ENCODE data around the gene FNIP2. TPM values are rescaled to one million over a fixed set of nuclear protein-coding genes. Genes with fewer than 3 reads are reported as not detected.

Gene FNIP2
- total RNA-seq, 1 donor from 2014 or later = 30.5 TPM

DNA sequence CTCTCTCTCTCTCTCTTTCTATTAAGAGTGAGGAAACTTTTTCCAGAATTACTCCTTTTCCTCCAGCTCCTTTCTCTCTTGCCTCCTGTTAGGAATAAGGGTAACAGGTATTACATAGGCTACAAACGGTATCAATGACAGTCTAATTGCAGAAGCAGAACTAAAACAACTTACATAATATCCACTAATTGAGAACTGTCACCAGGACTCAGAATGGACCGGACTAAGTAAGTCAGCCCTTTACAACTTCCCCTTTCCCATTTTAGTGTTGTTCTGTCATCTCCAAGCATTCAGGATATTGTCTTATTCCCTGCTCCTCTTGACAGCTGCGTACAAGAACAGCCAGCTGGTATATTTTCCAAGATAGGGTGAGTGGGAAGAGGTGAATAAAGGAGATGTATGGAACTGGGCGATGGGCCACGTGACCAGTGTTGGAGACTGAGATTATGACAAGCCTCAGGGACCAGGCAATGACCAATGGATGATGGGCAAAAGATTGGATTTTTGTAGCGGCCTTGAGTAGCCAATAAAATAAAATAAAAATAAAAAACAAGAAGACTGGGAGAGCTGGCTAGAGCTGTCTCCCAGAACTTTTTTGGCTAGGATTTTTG lies 2.3 kb upstream of the FNIP2 start:
- H3K4me1 Mint-ChIP-seq = peaks cover 27% of the 10 kb centered on the region
- H3K9me3 Mint-ChIP-seq = no peaks in the 10 kb centered on the region
- H3K27me3 Mint-ChIP-seq (ENCODE audit: low read depth) = no peaks in the 10 kb centered on the region
- DNase-seq (ENCODE audit: low read depth, low spot score) = no peak
- no peak overlapping the region for H3K27ac Mint-ChIP-seq (ENCODE audit: unreplicated experiment)
- H3K4me3 Mint-ChIP-seq = peak overlapping the region; percentile 49
- no peaks in the 10 kb centered on the region for H3K36me3 Mint-ChIP-seq (ENCODE audit: low read depth)
- no peak for TF ChIP-seq CTCF (conservative IDR thresholded peaks at IDR 0.05)

- DNase-seq (ENCODE audit: low read depth, low spot score) = no peak
- no peaks in the 10 kb centered on the region for H3K36me3 Mint-ChIP-seq (ENCODE audit: low read depth)
- H3K4me1 Mint-ChIP-seq = peaks cover 27% of the 10 kb centered on the region
- no peaks in the 10 kb centered on the region for H3K27me3 Mint-ChIP-seq (ENCODE audit: low read depth)
- H3K9me3 Mint-ChIP-seq = no peaks in the 10 kb centered on the region
- H3K27ac Mint-ChIP-seq (ENCODE audit: unreplicated experiment) = no peak overlapping the region
- peak overlapping the region; percentile 93 for H3K4me3 Mint-ChIP-seq
- TF ChIP-seq CTCF (conservative IDR thresholded peaks at IDR 0.05) = no peak
Measured at GRCh38 chr4:158767451-158767850, 1.4 kb upstream of the FNIP2 start.

DNA sequence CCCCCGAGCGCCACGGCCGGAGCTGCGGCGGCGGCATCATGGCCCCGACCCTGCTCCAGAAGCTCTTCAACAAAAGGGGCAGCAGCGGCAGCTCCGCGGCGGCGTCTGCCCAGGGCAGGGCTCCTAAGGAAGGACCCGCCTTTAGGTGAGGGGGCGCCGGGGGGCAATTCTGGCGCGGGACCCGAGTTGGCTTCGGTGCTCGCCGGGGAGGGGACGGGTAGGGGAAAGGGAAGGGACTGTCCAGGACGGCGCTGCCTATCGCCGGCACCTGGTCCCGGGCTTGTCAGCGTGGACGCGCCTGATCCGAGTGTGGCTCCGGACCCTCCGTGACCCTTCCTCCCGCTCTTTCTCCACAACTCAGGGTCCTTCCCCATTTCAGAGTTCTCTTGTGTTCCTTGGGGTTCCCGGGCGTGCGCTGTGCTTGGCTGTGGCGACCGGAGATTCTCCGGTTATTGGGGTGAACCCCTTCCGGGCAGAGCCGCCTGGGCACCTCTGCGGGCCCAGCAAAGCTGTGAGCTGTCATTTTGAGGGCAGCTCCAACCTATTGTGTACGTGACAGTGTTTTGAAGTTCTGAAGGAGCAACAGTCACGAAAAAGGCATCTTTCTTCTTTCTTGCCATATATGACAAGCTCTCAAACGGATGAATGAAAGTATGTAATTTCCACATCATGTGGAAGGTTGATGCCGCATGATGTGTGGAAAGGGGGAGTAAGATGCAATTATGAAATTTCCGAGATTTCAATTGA lies 522 bp downstream of the FNIP2 start:
- TF ChIP-seq CTCF (conservative IDR thresholded peaks at IDR 0.05) = no peak
- peak overlapping the region; percentile 99 for H3K4me3 Mint-ChIP-seq
- H3K27me3 Mint-ChIP-seq (ENCODE audit: low read depth) = no peaks in the 10 kb centered on the region
- peaks cover 27% of the 10 kb centered on the region for H3K4me1 Mint-ChIP-seq
- DNase-seq (ENCODE audit: low read depth, low spot score) = peak; percentile 47
- H3K9me3 Mint-ChIP-seq = no peaks in the 10 kb centered on the region
- peak overlapping the region; percentile 96 for H3K27ac Mint-ChIP-seq (ENCODE audit: unreplicated experiment)
- H3K36me3 Mint-ChIP-seq (ENCODE audit: low read depth) = no peaks in the 10 kb centered on the region

GRCh38 chr4:158770671-158771070 lies 1.8 kb downstream of the FNIP2 start:
- no peak for TF ChIP-seq CTCF (conservative IDR thresholded peaks at IDR 0.05)
- Mint-ChIP-seq H3K9me3 (no peaks in the 10 kb centered on the region), H3K4me3 (peak overlapping the region; percentile 99), H3K4me1 (peaks cover 36% of the 10 kb centered on the region), H3K27ac (ENCODE audit: unreplicated experiment) (no peak overlapping the region), H3K27me3 (ENCODE audit: low read depth) (no peaks in the 10 kb centered on the region), H3K36me3 (ENCODE audit: low read depth) (no peaks in the 10 kb centered on the region)
- DNase-seq (ENCODE audit: low read depth, low spot score) = no peak

GRCh38 chr4:158771776-158772175 lies 3.0 kb downstream of the FNIP2 start:
- no peak for TF ChIP-seq CTCF (conservative IDR thresholded peaks at IDR 0.05)
- Mint-ChIP-seq H3K27me3 (ENCODE audit: low read depth) (no peaks in the 10 kb centered on the region), H3K9me3 (no peaks in the 10 kb centered on the region), H3K4me3 (peak overlapping the region; percentile 43), H3K27ac (ENCODE audit: unreplicated experiment) (no peak overlapping the region), H3K4me1 (peaks cover 36% of the 10 kb centered on the region), H3K36me3 (ENCODE audit: low read depth) (no peaks in the 10 kb centered on the region)
- no peak for DNase-seq (ENCODE audit: low read depth, low spot score)
